ENCODE measurements around the gene SLC9A1. TPM values are rescaled to one million over a fixed set of nuclear protein-coding genes. Genes with fewer than 3 reads are reported as not detected.

The SLC9A1 gene
- total RNA-seq, 1 donor: 6.0 TPM

DNA sequence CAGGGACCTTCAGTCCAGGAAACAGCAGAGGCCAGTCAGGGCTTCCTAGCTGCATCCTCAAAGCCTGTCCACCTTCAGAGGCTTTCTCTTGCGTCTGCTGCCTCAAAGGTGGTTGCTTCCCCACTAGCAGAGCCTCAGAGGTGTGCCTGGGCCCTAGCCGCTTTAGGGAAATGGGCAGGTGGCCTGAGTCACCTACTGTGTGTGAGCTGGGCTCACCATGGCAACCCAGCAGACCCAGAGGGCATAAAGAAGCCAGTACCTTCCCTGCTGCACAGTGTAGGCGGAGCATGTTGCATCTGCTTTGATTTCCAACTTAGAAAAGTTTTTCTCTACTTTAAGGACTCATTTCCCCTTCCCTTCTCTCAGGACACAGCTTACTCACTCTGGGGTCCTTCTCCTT is 12.5 kb downstream of the SLC9A1 start:
- no peak for DNase-seq (ENCODE audit: low read depth)
- TF ChIP-seq, protein P1, sequence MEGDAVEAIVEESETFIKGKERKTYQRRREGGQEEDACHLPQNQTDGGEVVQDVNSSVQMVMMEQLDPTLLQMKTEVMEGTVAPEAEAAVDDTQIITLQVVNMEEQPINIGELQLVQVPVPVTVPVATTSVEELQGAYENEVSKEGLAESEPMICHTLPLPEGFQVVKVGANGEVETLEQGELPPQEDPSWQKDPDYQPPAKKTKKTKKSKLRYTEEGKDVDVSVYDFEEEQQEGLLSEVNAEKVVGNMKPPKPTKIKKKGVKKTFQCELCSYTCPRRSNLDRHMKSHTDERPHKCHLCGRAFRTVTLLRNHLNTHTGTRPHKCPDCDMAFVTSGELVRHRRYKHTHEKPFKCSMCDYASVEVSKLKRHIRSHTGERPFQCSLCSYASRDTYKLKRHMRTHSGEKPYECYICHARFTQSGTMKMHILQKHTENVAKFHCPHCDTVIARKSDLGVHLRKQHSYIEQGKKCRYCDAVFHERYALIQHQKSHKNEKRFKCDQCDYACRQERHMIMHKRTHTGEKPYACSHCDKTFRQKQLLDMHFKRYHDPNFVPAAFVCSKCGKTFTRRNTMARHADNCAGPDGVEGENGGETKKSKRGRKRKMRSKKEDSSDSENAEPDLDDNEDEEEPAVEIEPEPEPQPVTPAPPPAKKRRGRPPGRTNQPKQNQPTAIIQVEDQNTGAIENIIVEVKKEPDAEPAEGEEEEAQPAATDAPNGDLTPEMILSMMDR (IDR thresholded peaks at IDR 0.05; ENCODE audit: insufficient read depth, low read depth, low read length): no peak
- H3K4me3 ChIP-seq (ENCODE audit: low read depth, low read length): no peak overlapping the region

DNA sequence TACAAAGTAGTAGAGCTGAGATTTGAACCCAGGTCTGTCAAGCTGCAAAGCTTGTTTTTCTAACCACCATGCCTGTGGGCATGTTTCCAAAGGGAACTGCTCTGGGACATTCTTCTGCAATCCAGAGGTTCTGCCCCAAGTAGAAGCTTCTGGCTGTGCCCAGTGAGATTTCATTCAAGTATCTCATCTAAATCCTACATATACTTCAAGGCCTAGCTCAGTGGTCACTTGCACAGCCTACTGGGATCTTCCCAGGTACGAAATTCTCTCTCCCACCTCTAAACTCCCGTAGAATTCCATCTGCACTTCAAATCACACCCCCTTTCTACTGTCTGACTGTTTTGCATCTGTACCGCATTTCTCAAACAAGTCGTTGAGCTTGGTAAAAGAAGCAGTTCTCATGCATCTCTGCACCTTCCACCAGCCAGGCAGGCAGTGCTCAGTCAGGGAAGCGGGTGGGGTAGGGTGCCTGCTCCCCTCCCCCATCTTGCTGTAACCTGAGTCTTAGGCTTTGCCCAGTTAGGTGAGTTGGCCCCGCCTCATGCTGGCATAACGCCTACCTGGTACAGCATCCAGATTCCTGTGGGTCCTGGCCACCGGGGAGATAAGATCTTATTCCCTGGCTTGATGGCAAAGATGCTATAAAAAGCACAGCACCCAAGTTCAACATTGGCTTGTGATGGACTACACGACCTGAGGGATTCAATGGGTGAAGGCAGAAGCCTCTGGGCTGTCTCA is 13.5 kb downstream of the SLC9A1 start:
- H3K4me3 ChIP-seq (ENCODE audit: low read depth, low read length): no peak overlapping the region
- no peak for DNase-seq (ENCODE audit: low read depth)
- TF ChIP-seq, protein P1 (IDR thresholded peaks at IDR 0.05; ENCODE audit: insufficient read depth, low read depth, low read length): no peak

DNA sequence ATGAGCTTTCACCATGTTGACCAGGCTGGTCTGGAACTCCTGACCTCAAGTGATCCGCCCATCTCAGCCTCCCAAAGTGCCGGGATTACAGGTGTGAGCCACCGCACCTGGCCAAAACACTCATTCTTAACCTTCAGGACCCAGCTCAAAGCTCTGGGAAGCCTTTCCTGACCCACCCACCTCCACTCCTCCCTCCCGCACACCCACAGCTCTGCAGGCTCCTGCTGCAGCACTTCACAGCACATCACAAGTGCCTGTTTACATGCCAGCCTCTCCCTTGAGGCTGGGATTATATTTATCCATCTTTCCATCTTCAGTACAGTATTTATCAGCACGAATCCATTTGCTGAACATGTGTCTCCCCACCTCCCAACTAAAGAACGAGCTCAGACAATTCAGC is 14.9 kb downstream of the SLC9A1 start:
- no peak overlapping the region for H3K4me3 ChIP-seq (ENCODE audit: low read depth, low read length)
- DNase-seq (ENCODE audit: low read depth): no peak
- TF ChIP-seq, protein P1 (IDR thresholded peaks at IDR 0.05; ENCODE audit: insufficient read depth, low read depth, low read length): no peak

DNA sequence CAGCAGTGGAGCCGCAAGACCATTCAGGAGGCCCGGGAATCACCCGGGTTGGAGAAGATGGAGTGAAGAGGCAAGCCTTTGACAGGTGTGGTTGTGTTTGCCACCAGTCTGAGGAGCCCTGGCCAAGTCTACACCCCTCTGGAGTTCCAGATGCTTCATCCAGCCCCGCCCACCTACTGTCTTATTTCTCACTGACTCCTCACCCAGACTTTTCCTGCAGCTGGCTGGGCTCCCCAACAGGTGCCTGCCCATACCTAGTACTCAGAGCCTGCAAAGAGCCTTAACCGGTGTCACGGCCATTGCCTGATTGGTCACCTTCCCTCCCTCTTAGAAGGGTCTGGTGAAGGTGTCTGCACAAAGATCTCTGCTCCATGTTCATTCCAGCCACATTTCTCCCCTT is 16.0 kb downstream of the SLC9A1 start:
- DNase-seq (ENCODE audit: low read depth): no peak
- TF ChIP-seq, protein P1 (IDR thresholded peaks at IDR 0.05; ENCODE audit: insufficient read depth, low read depth, low read length): no peak
- no peak overlapping the region for H3K4me3 ChIP-seq (ENCODE audit: low read depth, low read length)

DNA sequence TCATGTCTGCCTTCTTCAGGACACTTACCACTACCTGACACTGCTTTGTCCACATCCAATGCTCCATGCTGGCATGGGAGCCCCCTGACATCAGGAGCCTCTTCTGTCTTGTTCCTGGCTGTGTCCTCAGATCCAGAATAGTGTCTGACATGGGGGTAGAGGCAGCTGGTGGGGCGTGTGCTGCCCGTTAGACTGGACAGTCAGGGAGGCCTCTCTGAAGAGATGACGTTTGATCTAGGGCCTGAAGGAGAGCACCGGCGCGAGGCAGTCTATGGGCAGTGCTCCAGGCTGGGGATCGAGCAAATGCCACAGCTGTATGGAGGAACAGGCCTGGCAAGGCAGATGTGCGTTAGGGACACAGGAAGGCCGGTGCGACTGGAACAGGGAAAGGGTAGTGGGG is 16.6 kb downstream of the SLC9A1 start:
- no peak overlapping the region for H3K4me3 ChIP-seq (ENCODE audit: low read depth, low read length)
- TF ChIP-seq, protein P1 (IDR thresholded peaks at IDR 0.05; ENCODE audit: insufficient read depth, low read depth, low read length): no peak
- DNase-seq (ENCODE audit: low read depth): no peak

DNA sequence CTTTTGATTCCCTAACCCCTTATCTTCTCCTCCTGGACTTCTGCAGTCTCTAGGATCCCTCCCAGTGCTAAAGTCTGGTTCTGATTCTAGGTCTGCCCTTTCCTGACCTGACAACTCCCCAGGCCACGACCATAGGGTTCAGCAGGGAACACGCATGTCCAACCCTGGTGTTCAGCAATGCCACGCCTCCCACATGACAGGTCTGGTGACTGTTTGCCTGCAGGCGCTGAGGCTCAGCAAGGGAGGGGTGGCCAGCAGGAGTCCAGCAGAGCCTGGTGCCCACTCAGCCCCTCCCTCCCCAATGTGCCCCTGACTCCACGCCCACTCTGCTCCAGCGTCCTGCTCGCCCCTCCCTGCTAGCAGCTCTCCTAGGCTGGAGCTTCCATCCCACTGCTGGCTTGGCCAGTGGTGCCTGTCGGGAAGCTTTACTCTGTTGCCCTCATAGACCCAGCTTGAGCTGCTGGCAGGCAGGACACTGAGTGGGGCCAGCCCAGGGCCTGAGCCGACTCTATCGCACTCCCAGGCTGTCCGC is 17.3 kb downstream of the SLC9A1 start:
- no peak overlapping the region for H3K4me3 ChIP-seq (ENCODE audit: low read depth, low read length)
- peak; percentile 33 for DNase-seq (ENCODE audit: low read depth)
- TF ChIP-seq, protein P1 (IDR thresholded peaks at IDR 0.05; ENCODE audit: insufficient read depth, low read depth, low read length): no peak
